ENCODE results near the gene KDM2B.

The KDM2B gene

GRCh38 chr12:121494093-121494787, 86.6 kb downstream of the KDM2B start:
- Histone ChIP-seq H3K4me3 (ENCODE audit: low read length) (no peak overlapping the region), H3K9me2 (replicated peaks; ENCODE audit: control insufficient read depth, low read length) (no peaks in the 10 kb centered on the region), H4K20me1 (ENCODE audit: control insufficient read depth, insufficient read depth, low read depth, low read length) (no peaks in the 10 kb centered on the region), H3K4me2 (ENCODE audit: low read length) (no peak overlapping the region), H3K4me1 (ENCODE audit: control insufficient read depth, low read length) (peaks cover 33% of the 10 kb centered on the region), H3K9me3 (ENCODE audit: control insufficient read depth, insufficient read depth, low read length) (no peaks in the 10 kb centered on the region), H3K27ac (ENCODE audit: low read depth, low read length) (no peak overlapping the region), H3K27me3 (ENCODE audit: control insufficient read depth, low read length) (no peaks in the 10 kb centered on the region), H3K79me2 (ENCODE audit: control insufficient read depth, low read length) (peaks cover 7% of the 10 kb centered on the region), H3F3A (ENCODE audit: control insufficient read depth, insufficient read depth) (peaks cover 3% of the 10 kb centered on the region; the same call in 1 of the 2 replicates), H3K36me3 (ENCODE audit: control insufficient read depth, low read length) (peaks cover 37% of the 10 kb centered on the region)
- no peak for TF ChIP-seq EZH2phosphoT487 (IDR thresholded peaks at IDR 0.05; ENCODE audit: borderline replicate concordance, low read length)
- peak; percentile 98 for TF ChIP-seq CTCF (IDR thresholded peaks at IDR 0.05; ENCODE audit: low read depth, low read length, poor library complexity, severe bottlenecking)

DNA sequence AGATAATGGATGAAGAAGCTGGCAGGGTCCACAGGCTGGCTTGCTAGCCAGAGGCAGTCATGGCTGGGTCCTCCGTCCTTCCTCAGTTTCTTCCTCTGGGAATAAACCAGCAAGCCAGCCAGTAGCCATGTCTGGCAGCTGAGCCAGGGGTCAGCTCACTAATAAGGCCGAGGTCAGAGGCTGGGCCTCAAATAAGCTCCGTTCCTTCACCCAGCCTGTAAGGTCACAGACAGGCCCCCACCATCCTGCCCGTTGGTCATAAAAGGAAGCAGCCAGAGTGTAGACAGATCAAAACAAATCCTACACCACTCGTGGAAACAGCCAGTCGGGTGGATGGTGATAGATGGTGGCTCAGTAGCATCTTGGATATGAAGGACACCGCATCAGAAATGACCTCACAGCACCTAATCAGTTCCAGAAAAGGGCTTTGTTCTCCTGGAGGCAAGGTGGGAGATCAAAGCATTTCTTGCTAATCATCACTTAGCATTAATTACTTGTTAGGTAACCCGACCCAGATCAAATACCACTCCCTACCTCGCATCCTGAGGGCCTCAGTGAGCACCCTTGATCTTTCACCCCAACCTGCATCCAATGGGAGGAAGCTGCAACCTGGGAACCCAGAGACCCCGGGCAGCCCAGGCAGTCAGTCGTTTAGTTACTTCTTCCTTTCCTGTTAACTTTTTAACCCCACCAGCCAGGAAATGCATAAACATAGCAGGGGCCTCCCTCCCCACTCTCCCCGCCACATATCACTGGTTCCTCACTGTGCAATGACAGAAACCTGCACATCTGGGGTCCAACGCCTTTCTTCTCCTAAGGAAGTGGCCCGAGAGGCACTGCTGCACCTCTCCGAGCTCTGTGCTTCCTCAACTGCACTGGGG, 90.2 kb downstream of the KDM2B start:
- Histone ChIP-seq H3K9me2 (replicated peaks; ENCODE audit: control insufficient read depth, low read length) (no peaks in the 10 kb centered on the region), H3K27ac (ENCODE audit: low read depth, low read length) (peak overlapping the region; percentile 77), H3F3A (ENCODE audit: control insufficient read depth, insufficient read depth) (peaks cover 3% of the 10 kb centered on the region; the same call in 1 of the 2 replicates), H3K4me3 (ENCODE audit: low read length) (peak overlapping the region; percentile 54), H3K36me3 (ENCODE audit: control insufficient read depth, low read length) (peaks cover 25% of the 10 kb centered on the region), H3K9me3 (ENCODE audit: control insufficient read depth, insufficient read depth, low read length) (no peaks in the 10 kb centered on the region), H3K4me2 (ENCODE audit: low read length) (peak overlapping the region; percentile 65), H3K4me1 (ENCODE audit: control insufficient read depth, low read length) (peaks cover 25% of the 10 kb centered on the region), H4K20me1 (ENCODE audit: control insufficient read depth, insufficient read depth, low read depth, low read length) (no peaks in the 10 kb centered on the region), H3K79me2 (ENCODE audit: control insufficient read depth, low read length) (peaks cover 7% of the 10 kb centered on the region), H3K27me3 (ENCODE audit: control insufficient read depth, low read length) (no peaks in the 10 kb centered on the region)
- TF ChIP-seq CTCF (IDR thresholded peaks at IDR 0.05; ENCODE audit: low read depth, low read length, poor library complexity, severe bottlenecking) (no peak), EZH2phosphoT487 (IDR thresholded peaks at IDR 0.05; ENCODE audit: borderline replicate concordance, low read length) (no peak)

- peaks cover 25% of the 10 kb centered on the region for H3K4me1 ChIP-seq (ENCODE audit: control insufficient read depth, low read length)
- H3K9me2 ChIP-seq (replicated peaks; ENCODE audit: control insufficient read depth, low read length) = no peaks in the 10 kb centered on the region
- peaks cover 22% of the 10 kb centered on the region for H3K36me3 ChIP-seq (ENCODE audit: control insufficient read depth, low read length)
- no peak overlapping the region for H3K4me3 ChIP-seq (ENCODE audit: low read length)
- TF ChIP-seq EZH2phosphoT487 (IDR thresholded peaks at IDR 0.05; ENCODE audit: borderline replicate concordance, low read length) = no peak
- TF ChIP-seq CTCF (IDR thresholded peaks at IDR 0.05; ENCODE audit: low read depth, low read length, poor library complexity, severe bottlenecking) = no peak
- H3K27ac ChIP-seq (ENCODE audit: low read depth, low read length) = peak overlapping the region; percentile 77; the same call in 1 of the 2 replicates
- H3K27me3 ChIP-seq (ENCODE audit: control insufficient read depth, low read length) = no peaks in the 10 kb centered on the region
- H3K9me3 ChIP-seq (ENCODE audit: control insufficient read depth, insufficient read depth, low read length) = no peaks in the 10 kb centered on the region
- no peaks in the 10 kb centered on the region for H4K20me1 ChIP-seq (ENCODE audit: control insufficient read depth, insufficient read depth, low read depth, low read length)
- H3K79me2 ChIP-seq (ENCODE audit: control insufficient read depth, low read length) = peaks cover 7% of the 10 kb centered on the region
- H3K4me2 ChIP-seq (ENCODE audit: low read length) = no peak overlapping the region
- peaks cover 3% of the 10 kb centered on the region; the same call in 1 of the 2 replicates for H3F3A ChIP-seq (ENCODE audit: control insufficient read depth, insufficient read depth)
These were observed 90.9 kb downstream of the KDM2B start for GRCh38 chr12:121489874-121490273.

Data from DOHH2 (cell line).